Activated CD8-positive, alpha-beta memory T cell treated with anti-CD3 and anti-CD28 coated beads, Interleukin-2, amount 50 U/mL, for 1 hour (primary cell): ENCODE measurements around the gene TBL3.
A peak's percentile ranks its signal among the peaks of the same experiment; 100 is the strongest.

Experiments used
- DNase-seq: peaks from one replicate; pipeline ENCODE4 v3.0.0-alpha.2; 2020; ENCODE audit errors: extremely low read depth

TBL3 gene

GRCh38 chr16:1981398-1981836 lies 9.6 kb downstream of the TBL3 start, which contains the start of gene NOXO1:
TSS of gene NOXO1 (minus strand) at chr16:1981469. CDS start at chr16:1981179, 290 bp downstream.
- no peak for DNase-seq

DNA sequence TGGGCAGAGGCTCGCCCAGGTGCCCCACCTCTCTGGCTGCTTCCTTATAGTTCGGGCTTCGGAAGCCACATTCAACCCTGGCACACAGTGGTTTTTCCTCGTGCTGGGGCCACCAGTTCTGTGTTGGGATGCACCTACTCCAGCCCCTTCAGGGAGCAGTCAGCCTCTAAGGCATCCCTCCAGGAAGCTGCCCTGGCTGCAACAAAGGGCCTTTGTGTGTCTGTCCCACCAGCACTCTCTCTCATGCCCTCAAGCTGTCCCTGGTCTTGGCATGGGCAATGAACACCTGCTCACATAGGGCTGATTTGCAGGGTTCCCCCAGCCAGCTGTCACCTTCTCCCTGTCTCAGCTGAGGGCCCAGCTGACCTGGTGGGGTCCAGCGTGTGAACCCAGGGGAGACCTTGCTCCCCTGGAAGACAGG lies 10.2 kb downstream of the TBL3 start:
- no peak for DNase-seq

DNA sequence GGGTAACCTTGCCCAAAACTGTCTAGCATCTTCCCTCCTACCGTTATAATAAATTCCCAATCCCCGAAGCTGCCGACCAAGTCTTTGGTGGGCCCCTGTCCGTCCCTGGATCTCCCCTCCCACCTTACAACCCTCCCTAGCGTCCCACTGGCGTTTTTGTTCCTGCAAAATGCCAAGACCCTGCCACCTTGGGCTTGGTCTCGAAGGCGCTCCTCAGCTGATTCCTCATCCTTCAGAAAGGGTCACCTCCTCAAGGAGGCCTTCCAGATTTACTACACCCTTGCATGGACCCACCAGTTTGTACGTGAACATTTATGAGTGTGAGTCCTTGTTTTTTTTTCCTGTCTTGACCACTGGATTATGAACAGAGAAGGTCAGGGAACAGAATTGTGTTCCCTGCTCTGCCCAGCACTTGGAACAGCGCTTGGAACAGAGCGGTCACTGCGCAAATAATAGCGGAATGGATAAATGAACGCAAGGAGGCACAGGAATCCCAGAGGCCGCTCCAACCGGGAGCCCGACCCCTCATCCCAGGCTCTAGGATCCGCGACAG lies 11.2 kb downstream of the TBL3 start:
- no peak for DNase-seq

- no peak for DNase-seq
Measured at GRCh38 chr16:1983544-1984346, 11.9 kb downstream of the TBL3 start, which contains the start of gene GFER. TSS of gene GFER (plus strand) at chr16:1984193. CDS start at chr16:1984219, 26 bp downstream.

GRCh38 chr16:1984347-1985225 lies 12.7 kb downstream of the TBL3 start:
- no peak for DNase-seq

DNA sequence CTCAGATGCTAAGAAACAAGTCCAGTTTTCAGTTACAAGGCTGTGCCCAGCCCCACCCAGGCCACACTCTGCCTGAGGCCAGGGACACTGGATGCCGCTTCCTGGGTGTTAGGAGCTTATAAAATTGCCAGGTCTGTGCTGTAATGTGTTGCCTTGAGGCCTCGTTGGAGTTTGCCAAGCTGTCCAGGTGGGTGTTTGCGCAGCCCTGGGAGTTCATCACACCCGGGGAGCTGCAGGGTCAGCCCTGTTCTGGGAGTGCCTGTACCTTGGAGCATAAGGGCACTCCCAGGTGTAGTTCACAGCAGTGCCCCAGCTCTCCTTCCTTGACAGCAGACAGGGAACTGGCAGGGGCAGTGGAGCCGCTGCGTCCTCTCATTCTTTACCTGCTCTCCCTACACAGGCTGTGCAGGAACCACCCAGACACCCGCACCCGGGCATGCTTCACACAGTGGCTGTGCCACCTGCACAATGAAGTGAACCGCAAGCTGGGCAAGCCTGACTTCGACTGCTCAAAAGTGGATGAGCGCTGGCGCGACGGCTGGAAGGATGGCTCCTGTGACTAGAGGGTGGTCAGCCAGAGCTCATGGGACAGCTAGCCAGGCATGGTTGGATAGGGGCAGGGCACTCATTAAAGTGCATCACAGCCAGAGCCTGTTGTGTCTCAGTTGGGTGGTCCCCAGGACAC lies 13.8 kb downstream of the TBL3 start:
- DNase-seq: no peak

DNA sequence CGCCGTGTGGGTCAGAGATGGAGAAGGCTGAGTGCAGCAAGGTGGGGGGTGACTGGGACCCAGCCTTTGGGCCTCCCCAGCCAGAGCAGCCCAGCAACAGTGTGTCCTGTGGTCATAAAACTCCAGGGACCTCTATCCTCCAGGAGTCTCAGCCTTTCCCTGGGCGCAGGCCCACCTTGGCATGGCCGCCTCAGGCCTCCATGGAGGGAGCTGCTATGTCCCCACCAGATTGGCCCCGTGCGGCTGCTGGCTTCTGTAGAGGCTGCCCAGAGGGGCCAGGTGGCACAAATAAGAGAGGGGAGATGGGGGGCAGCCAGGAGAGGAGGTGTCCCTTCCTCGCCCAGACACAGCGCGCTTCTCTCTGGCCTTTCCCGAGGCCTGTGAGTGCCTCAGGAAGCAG lies 15.3 kb downstream of the TBL3 start:
- DNase-seq: no peak

DNA sequence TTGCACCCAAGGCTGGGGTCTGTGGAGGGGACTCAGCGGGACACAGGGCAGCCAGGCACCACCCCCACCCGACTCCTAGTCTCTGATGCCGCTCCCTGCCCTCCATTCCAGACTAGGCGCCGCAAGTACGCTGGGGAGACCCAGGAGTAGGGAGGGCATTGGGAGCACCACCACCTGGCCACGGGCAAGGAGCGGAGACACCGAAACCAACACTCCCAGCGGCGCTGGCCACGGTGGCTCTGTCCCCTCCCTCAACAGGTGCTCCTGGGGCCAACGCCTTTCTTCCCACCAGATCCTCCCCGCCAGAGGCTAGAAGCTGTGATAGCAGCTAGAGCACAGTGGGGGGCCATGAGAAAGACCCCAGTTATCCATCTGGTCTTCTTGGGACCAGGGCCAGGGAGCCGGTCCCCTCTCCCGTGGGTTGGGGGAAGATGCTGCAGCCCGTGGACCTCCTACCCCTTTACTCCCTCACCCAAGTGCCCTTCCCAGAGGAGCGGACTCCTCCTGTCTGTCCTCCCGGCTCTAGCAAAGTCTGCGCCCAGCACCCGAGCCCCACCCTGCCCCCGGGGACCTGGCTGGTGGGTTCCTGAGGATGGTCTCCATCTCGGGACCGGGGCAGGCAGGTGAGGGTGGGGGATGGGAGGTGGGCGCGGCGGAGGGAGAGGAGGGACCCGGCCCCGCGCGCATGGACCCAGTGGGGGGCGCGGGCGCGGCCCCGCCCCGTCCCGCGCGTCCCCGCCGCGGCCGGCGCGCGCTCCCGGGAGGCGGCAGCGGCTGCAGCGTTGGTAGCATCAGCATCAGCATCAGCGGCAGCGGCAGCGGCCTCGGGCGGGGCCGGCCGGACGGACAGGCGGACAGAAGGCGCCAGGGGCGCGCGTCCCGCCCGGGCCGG lies 17.6 kb downstream of the TBL3 start, which contains the start of gene SYNGR3:
TSS of gene SYNGR3 (plus strand) at position 762 of the 892 bp plus-strand sequence. CDS start 133 bp downstream, outside the sequence.
- DNase-seq: no peak

- no peak for DNase-seq
Measured at GRCh38 chr16:1990101-1990350, 18.2 kb downstream of the TBL3 start.

DNA sequence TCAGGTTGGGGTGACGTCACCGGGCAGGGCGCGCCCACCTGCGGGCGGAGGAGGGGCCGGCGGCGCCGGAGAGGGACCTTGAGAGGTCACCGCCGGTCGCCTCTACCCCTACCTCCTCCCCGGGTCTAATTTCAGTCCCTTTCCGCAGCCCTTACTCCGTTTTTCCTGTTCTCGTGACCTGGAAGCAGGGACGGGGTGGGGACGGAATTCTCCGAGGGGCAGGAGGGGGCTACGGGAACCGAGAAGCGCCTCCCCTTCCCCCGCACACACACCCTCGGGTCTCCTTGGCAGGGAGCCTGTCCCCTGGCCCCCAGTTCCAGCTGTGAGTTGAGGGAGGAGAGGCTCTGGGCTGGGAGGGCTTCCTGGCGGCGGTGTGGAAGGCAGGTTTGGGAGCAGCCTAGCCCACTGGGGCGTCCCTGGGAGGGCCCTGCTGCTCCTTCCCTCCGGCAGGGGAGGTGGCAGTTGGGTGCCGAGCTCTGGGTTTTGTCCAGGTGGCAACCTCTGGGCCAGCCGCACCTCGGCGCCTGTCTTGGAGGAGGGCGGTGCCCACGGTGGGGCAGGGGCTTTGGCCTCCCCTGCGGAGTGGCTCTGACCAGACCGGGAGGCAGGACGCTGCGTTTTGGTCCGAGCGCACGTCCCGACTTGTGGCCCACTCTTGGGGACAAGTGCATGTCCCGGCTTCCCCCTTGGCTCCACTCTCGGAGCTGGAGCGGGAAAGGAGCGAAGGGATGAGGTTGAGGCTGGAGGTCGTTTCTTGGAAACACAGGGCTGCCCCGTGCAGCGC lies 18.7 kb downstream of the TBL3 start:
- DNase-seq: no peak

GRCh38 chr16:1991135-1991551 lies 19.3 kb downstream of the TBL3 start:
- DNase-seq: no peak

DNA sequence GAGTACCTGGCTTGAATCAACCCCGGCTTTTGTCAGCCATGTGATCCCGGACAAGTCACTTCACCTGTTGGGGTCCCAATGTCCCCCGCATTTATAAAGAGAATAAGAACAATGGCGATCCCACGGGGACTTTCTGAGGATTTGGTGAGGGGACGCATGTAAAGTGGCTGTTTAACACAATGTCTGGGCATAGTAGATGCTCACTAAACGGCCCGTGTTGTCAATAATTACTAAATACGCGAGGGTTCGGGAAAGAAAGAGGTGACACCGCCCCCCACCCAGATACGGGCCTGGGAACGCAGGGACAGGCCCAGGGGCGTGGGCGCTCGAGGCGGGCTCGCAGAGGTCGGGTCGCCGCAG lies 19.7 kb downstream of the TBL3 start:
- no peak for DNase-seq

DNA sequence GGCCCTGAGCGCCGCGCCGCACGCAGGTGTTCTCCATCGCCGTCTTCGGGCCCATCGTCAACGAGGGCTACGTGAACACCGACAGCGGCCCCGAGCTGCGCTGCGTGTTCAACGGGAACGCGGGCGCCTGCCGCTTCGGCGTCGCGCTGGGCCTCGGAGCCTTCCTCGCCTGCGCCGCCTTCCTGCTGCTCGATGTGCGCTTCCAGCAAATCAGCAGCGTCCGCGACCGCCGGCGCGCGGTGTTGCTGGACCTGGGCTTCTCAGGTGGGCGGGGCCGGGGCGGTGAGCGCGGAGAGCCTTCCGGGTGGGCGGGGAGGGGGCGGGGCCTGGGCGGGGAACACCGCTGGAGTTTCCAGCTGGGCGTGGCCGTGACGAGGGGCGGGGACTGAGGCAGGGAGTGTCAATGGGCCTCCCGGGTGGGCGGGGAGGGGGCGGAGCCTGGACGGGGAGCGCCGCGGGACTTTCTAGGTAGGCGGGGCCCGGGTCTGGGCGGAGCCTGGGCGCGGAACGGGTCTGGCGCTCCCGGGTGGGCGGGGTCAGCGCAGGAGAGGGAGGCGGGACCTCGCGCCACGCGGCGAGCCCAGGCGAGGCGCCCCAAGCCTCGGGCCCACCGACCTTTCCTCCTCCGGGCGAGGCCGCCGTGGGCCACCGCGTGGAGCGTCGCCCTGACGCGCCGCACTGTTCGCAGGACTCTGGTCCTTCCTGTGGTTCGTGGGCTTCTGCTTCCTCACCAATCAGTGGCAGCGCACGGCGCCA lies 20.3 kb downstream of the TBL3 start:
- DNase-seq: peak; percentile 96

DNA sequence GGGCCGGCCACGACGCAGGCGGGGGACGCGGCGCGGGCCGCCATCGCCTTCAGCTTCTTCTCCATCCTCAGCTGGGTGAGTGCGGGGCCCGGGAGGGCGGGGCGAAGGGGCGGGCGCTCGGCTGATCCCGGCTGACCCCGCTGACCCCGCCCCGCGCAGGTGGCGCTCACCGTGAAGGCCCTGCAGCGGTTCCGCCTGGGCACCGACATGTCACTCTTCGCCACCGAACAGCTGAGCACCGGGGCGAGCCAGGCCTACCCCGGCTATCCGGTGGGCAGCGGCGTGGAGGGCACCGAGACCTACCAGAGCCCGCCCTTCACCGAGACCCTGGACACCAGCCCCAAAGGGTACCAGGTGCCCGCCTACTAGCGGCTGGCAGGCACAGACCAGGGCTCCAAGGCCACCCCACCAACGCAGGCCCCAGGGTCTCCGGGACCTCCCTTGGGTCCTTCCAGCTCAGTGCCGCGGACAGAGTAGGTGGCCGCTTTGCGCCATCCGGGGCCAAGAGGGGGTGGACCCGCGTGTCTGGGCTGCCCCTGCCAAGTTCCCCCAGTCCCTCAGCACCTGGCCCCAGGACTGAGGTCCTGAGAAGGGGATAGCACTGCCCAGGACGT lies 21.0 kb downstream of the TBL3 start:
- no peak for DNase-seq

DNA sequence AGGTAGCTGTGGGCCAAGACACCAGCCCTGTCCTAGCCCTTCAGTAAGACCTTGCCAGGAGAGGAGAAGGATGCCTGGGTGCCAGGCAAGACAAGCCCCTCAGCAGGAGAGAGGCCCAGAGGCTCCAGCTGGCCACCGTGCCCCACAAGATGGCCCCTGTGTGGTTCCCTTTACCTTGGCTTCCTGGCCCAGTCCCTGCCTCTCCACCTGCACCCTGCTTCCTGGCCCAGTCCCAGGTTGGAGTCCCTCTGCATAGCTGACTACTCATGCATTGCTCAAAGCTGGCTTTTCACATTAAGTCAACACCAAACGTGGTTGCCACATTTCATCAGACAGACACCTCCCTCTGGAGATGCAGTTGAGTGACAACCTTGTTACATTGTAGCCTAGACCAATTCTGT lies 21.9 kb downstream of the TBL3 start:
- DNase-seq: no peak

DNA sequence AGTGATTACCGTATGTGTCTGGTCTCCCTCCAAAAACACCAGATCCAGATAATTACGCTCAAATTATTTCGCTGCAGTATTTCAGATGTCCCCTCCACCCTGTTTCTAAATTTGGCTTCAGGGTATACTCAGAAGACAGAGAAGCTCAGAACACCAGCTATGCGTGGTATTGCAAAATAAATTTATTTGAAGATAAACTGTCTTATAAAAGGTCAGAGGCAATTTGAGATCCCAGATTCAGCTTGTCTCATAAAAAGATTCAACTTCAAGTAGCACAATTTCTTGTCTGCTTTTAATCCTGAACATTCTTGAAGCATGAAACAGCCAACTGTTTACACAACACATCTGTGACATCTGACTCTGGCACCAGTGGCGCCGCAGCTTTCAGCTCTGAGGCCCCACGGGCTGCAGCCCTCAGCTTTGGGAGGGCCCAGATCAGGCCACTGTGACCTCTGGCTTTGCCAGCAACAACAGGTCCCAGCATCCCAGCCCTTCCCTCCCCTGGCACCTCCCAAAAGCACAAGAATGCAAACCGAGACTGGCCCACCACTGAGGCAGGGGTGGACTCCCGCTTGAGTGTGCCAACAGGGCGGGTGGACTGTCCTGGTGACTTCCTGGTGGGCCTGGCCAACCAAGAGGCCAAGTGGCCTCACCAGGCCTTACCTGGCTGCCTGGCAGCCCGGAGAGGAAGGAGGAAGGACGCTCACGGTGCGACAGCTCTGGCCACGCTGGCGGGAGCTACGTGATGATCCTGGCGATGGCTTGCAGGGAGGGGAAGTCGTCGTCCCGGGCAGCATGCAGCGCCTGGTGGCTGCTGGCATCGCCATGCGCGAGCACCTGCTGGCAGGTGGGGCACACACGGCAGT lies 25.9 kb downstream of the TBL3 start:
- no peak for DNase-seq

- DNase-seq: no peak
Measured at GRCh38 chr16:1998360-1998835, 26.5 kb downstream of the TBL3 start.
